ENCODE measurements around the gene OR10S1.
"Not testable (repeated sequence)": the region's sequence is repeated elsewhere in the genome, so short reads cannot be mapped to it uniquely, and the experiment has no call there.

The OR10S1 gene
- total RNA-seq, result 0 reads per million in 2 donors

- DNase-seq, result no peak
Measured at GRCh38 chr11:123977731-123978347, at the start of gene OR10S1. Gene OR10S1, minus strand, starts transcription at chr11:123977781. Its CDS starts 117 bp downstream, at chr11:123977664.

- no peak for DNase-seq
Measured at GRCh38 chr11:124026498-124026897, 48.9 kb upstream of the OR10S1 start, which contains the start of gene OR10G8. Gene OR10G8, plus strand, starts transcription at chr11:124026798. Its CDS starts 2,825 bp downstream, at chr11:124029623.

GRCh38 chr11:124015837-124016236 lies 38.3 kb upstream of the OR10S1 start:
- not testable (repeated sequence) for DNase-seq

- no peak for DNase-seq
Measured at GRCh38 chr11:124012697-124013096, 35.1 kb upstream of the OR10S1 start, which contains the start of gene OR10G4. Gene OR10G4, plus strand, starts transcription at chr11:124012997. Its CDS starts 2,578 bp downstream, at chr11:124015575.

- no peak for DNase-seq
Measured at GRCh38 chr11:123995119-123995518, 17.5 kb upstream of the OR10S1 start, which contains the start of gene OR10G6. Gene OR10G6, minus strand, starts transcription at chr11:123995161. Its CDS starts 0 bp downstream, at chr11:123995161.

GRCh38 chr11:123979311-123979710 lies 1.7 kb upstream of the OR10S1 start:
- DNase-seq, result no peak

- peak in 1 of 5 experiments; percentile 2 for DNase-seq
Measured at GRCh38 chr11:123976770-123977560, 616 bp downstream of the OR10S1 start.

- no peak for DNase-seq
Measured at GRCh38 chr11:123973816-123974215, 3.8 kb downstream of the OR10S1 start.

GRCh38 chr11:123956752-123957151 lies 20.8 kb downstream of the OR10S1 start:
- DNase-seq, result no peak

- DNase-seq, result no peak
Measured at GRCh38 chr11:123945132-123945531, 32.4 kb downstream of the OR10S1 start.

- no peak for DNase-seq
Measured at GRCh38 chr11:123943738-123944137, 33.8 kb downstream of the OR10S1 start, which contains the start of gene OR6T1. Gene OR6T1, minus strand, starts transcription at chr11:123943838. Its CDS starts 0 bp downstream, at chr11:123943838.

GRCh38 chr11:123942413-123942812 lies 35.2 kb downstream of the OR10S1 start:
- no peak for DNase-seq

- no peak for DNase-seq
Measured at GRCh38 chr11:123939317-123939716, 38.3 kb downstream of the OR10S1 start, which contains the start of gene OR4D5. Gene OR4D5, plus strand, starts transcription at chr11:123939617. Its CDS starts 0 bp downstream, at chr11:123939617.
